ENCODE data around the gene CTSV.

GRCh38 chr9:97076238-97076637 is 37.3 kb upstream of the CTSV start:
- TF ChIP-seq, protein P1, sequence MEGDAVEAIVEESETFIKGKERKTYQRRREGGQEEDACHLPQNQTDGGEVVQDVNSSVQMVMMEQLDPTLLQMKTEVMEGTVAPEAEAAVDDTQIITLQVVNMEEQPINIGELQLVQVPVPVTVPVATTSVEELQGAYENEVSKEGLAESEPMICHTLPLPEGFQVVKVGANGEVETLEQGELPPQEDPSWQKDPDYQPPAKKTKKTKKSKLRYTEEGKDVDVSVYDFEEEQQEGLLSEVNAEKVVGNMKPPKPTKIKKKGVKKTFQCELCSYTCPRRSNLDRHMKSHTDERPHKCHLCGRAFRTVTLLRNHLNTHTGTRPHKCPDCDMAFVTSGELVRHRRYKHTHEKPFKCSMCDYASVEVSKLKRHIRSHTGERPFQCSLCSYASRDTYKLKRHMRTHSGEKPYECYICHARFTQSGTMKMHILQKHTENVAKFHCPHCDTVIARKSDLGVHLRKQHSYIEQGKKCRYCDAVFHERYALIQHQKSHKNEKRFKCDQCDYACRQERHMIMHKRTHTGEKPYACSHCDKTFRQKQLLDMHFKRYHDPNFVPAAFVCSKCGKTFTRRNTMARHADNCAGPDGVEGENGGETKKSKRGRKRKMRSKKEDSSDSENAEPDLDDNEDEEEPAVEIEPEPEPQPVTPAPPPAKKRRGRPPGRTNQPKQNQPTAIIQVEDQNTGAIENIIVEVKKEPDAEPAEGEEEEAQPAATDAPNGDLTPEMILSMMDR (IDR thresholded peaks at IDR 0.05): no peak
- no peak for TF ChIP-seq SIN3A (IDR thresholded peaks at IDR 0.05; ENCODE audit: borderline replicate concordance, insufficient read depth, low read depth, low read length)

Measured in Panc1 (cell line).